WTC11 (cell line): ENCODE results near the gene TUBGCP3. TPM values are rescaled to one million over a fixed set of nuclear protein-coding genes. Genes with fewer than 3 reads are reported as not detected.

Source experiments
- ATAC-seq: fragments of 200-7000 bp; cut with Tn5 transposase; 2 replicates; pipeline ENCODE4 v1.10.0; 2021; ENCODE audit warnings: mild to moderate bottlenecking, moderate library complexity
- CTCF ChIA-PET: fragments of 300-600 bp; sonication (Branson Sonifier 250); formaldehyde crosslinking; loops from one replicate; lab custom pipeline; 2021; ENCODE audit warnings: antibody characterized with exemption; lab: Charles Lee
- POLR2A ChIA-PET: fragments of 350-600 bp; sonication (Branson Sonifier 250); formaldehyde crosslinking; loops from one replicate; lab custom pipeline; 2021; ENCODE audit warnings: antibody characterized with exemption; lab: Charles Lee
- DNase-seq: peaks from one replicate; pipeline ENCODE4 v3.0.0; 2021; ENCODE audit warnings: low spot score
- H3K27ac Mint-ChIP-seq: 2 replicates; pipeline ENCODE4 v1.8.0; 2021; ENCODE audit warnings: mixed read lengths
- H3K27me3 Mint-ChIP-seq: 2 replicates; pipeline ENCODE4 v1.8.0; 2021; ENCODE audit warnings: low read depth, mild to moderate bottlenecking, moderate library complexity, mixed read lengths
- H3K36me3 Mint-ChIP-seq: 2 replicates; pipeline ENCODE4 v1.8.0; 2021; ENCODE audit warnings: mixed read lengths
- H3K4me1 Mint-ChIP-seq: 2 replicates; pipeline ENCODE4 v1.8.0; 2022; ENCODE audit warnings: mixed read lengths
- H3K4me3 Mint-ChIP-seq: 2 replicates; pipeline ENCODE4 v1.8.0; 2021; ENCODE audit warnings: mild to moderate bottlenecking, moderate library complexity, mixed read lengths
- H3K9me3 Mint-ChIP-seq: 2 replicates; pipeline ENCODE4 v1.8.0; 2021; ENCODE audit warnings: mixed read lengths
- CREM ChIP-seq: sonication (generic); formaldehyde crosslinking; IDR thresholded peaks from 2 replicates; pipeline ENCODE4 v1.8.1; 2022; ENCODE audit warnings: mild to moderate bottlenecking, missing genetic modification reagents, moderate library complexity
- ELF4 ChIP-seq: sonication (generic); formaldehyde crosslinking; IDR thresholded peaks from 2 replicates; pipeline ENCODE4 v1.8.1; 2022; ENCODE audit warnings: low read depth, mild to moderate bottlenecking, moderate library complexity, missing genetic modification reagents
- ESRRA ChIP-seq: sonication (generic); formaldehyde crosslinking; IDR thresholded peaks from 2 replicates; pipeline ENCODE4 v1.8.1; 2022; ENCODE audit warnings: mild to moderate bottlenecking, missing genetic modification reagents, borderline replicate concordance
- ETV6 ChIP-seq: sonication (generic); formaldehyde crosslinking; IDR thresholded peaks from 2 replicates; pipeline ENCODE4 v1.8.1; 2022; ENCODE audit warnings: mild to moderate bottlenecking, missing genetic modification reagents
- GRHL2 ChIP-seq: fragments of 250-450 bp; sonication (Bioruptor Pico); IDR thresholded peaks from 2 replicates; pipeline ENCODE4 v1.8.0; 2022; ENCODE audit warnings: mild to moderate bottlenecking, moderate library complexity; ENCODE audit not compliant: insufficient replicate concordance, severe bottlenecking
- HMGA2 ChIP-seq: fragments of 250-450 bp; sonication (Bioruptor Pico); IDR thresholded peaks from 2 replicates; pipeline ENCODE4 v1.4.0; 2021; ENCODE audit warnings: mild to moderate bottlenecking, moderate library complexity
- NR2C2 ChIP-seq: sonication (generic); formaldehyde crosslinking; IDR thresholded peaks from 2 replicates; pipeline ENCODE4 v1.8.0; 2022; ENCODE audit warnings: mild to moderate bottlenecking, missing genetic modification reagents
- SMAD4 ChIP-seq: sonication (generic); formaldehyde crosslinking; IDR thresholded peaks from 2 replicates; pipeline ENCODE4 v1.8.0; 2022; ENCODE audit warnings: mild to moderate bottlenecking, missing genetic modification reagents
- SP1 ChIP-seq: sonication (generic); formaldehyde crosslinking; conservative IDR thresholded peaks from 2 replicates; pipeline ENCODE4 v1.8.1; 2022; ENCODE audit warnings: missing genetic modification reagents
- TP53 ChIP-seq: sonication (generic); formaldehyde crosslinking; IDR thresholded peaks from 2 replicates; pipeline ENCODE4 v1.8.1; 2023; ENCODE audit warnings: mild to moderate bottlenecking, missing genetic modification reagents
- ZBTB21 ChIP-seq: sonication (generic); formaldehyde crosslinking; IDR thresholded peaks from 2 replicates; pipeline ENCODE4 v1.8.1; 2023; ENCODE audit warnings: mild to moderate bottlenecking, missing genetic modification reagents, borderline replicate concordance
- ZNF317 ChIP-seq: sonication (generic); formaldehyde crosslinking; IDR thresholded peaks from 2 replicates; pipeline ENCODE4 v1.8.1; 2023; ENCODE audit warnings: low read depth, mild to moderate bottlenecking, moderate library complexity, missing genetic modification reagents, borderline replicate concordance
- ZNF416 ChIP-seq: fragments of 250-450 bp; sonication (Bioruptor Pico); IDR thresholded peaks from 2 replicates; pipeline ENCODE4 v1.9.0; 2021; ENCODE audit warnings: mild to moderate bottlenecking, inconsistent platforms
- ZNF423 ChIP-seq: fragments of 250-450 bp; sonication (Bioruptor Pico); IDR thresholded peaks from 2 replicates; pipeline ENCODE4 v2.1.2; 2022; ENCODE audit warnings: mild to moderate bottlenecking, moderate library complexity
- ZNF671 ChIP-seq: fragments of 250-450 bp; sonication (Bioruptor Pico); IDR thresholded peaks from 2 replicates; pipeline ENCODE4 v1.8.0; 2021; ENCODE audit warnings: mild to moderate bottlenecking
- total RNA-seq: library from RNA; stranded (reverse); gene quantifications from 3 replicates; pipeline ENCODE4 v1.2.3, GENCODE V29; 2021
- TF ChIP-seq, protein P1 (sequence below): fragments of 250-450 bp; sonication (Bioruptor Pico); conservative IDR thresholded peaks from 2 replicates; pipeline ENCODE4 v1.9.0; 2021; ENCODE audit warnings: mild to moderate bottlenecking
- TF ChIP-seq, protein P2 (sequence below): sonication (generic); formaldehyde crosslinking; IDR thresholded peaks from 2 replicates; pipeline ENCODE4 v1.8.1; 2022; ENCODE audit warnings: low read depth, mild to moderate bottlenecking, moderate library complexity, missing genetic modification reagents, borderline replicate concordance
- TF ChIP-seq, protein P3 (sequence below): sonication (generic); formaldehyde crosslinking; conservative IDR thresholded peaks from 2 replicates; pipeline ENCODE4 v1.8.1; 2022; ENCODE audit warnings: mild to moderate bottlenecking, missing genetic modification reagents
- TF ChIP-seq, protein P4 (sequence below): sonication (generic); formaldehyde crosslinking; conservative IDR thresholded peaks from 2 replicates; pipeline ENCODE4 v1.8.1; 2023; ENCODE audit warnings: mild to moderate bottlenecking, low read depth, missing genetic modification reagents, moderate library complexity
- TF ChIP-seq, protein P5 (sequence below): fragments of 250-450 bp; sonication (Bioruptor Pico); IDR thresholded peaks from 2 replicates; pipeline ENCODE4 v1.9.0; 2021; ENCODE audit warnings: mild to moderate bottlenecking

The TUBGCP3 gene
- total RNA-seq, 1 experiment from 2014 or later = 29.9 TPM

DNA sequence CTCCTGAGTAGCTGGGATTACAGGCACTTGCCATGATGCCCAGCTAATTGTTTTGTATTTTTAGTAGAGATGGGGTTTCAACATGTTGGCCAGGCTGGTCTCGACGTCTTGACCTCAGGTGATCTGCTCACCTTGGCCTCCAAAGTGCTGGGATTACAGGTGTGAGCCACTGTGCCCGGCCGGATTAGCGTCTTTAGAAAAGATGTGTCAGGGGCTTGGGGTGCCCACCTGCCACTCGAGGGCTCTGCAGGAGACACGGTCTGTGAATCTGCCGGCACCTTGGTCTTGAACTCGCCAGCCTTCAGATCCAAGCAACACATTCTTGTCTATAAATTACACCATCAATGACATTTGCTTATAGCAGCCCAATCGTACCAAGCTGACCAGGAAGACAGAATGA lies 38.8 kb upstream of the TUBGCP3 start (continued):
- TF ChIP-seq, protein P1, sequence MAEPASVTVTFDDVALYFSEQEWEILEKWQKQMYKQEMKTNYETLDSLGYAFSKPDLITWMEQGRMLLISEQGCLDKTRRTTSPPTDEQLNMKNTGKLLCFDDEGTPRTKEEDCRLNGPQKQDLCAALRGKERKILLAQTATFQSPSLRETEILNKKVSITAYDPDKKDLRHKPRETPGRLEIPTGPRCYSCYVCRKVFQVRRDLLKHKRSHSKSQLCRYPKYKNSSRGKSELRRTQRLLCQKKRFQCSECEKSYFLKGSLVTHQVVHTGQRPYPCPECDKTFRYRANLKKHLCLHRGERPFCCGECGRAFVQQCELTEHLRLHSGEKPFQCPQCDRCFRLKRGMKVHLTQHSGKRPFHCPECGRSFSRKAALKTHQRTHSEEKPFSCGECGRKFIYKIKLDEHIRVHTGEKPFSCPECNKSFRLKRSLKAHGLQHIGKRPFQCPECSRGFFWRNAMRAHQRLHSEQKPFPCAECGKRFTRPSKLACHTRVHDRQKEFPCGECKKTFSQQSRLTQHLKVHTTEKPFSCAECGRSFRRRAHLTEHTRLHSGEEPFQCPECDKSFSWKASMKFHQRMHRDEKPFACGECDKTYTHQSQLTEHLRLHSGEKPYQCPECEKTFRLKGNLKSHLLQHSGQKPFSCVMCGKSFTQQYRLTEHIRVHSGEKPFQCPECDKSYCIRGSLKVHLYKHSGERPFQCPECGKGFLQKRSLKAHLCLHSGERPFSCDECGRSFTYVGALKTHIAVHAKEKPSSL (CRISPR knock-in tag) = no peak
- TF ChIP-seq CREM (CRISPR knock-in tag) (no peak), NR2C2 (no peak), ZBTB21 (CRISPR knock-in tag) (no peak), SMAD4 (CRISPR knock-in tag) (no peak), HMGA2 (CRISPR knock-in tag) (no peak)
- TF ChIP-seq, protein P2, sequence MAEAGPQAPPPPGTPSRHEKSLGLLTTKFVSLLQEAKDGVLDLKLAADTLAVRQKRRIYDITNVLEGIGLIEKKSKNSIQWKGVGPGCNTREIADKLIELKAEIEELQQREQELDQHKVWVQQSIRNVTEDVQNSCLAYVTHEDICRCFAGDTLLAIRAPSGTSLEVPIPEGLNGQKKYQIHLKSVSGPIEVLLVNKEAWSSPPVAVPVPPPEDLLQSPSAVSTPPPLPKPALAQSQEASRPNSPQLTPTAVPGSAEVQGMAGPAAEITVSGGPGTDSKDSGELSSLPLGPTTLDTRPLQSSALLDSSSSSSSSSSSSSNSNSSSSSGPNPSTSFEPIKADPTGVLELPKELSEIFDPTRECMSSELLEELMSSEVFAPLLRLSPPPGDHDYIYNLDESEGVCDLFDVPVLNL (CRISPR knock-in tag) = no peak
- TF ChIP-seq, protein P3, sequence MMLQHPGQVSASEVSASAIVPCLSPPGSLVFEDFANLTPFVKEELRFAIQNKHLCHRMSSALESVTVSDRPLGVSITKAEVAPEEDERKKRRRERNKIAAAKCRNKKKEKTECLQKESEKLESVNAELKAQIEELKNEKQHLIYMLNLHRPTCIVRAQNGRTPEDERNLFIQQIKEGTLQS (CRISPR knock-in tag) = no peak

DNA sequence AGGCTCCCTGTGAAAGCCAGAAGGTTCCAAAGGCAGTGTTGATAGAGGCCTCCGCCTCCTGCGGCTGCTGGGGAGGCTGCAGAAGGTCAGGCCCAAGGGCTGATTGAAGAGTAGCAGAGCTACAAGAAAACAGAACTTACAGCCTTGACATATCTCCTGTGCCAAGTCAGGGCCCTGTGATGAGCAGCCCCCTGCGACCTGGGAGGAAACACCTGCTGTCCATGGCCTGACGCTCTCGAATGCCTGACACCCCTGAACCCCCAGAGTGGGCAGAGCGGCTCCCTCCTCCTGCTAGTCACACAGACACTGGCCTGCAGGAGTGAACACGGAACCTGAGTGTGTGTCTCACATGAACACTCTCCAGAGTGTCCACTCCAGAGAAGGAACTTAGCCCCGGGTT lies 38.2 kb upstream of the TUBGCP3 start:
- Mint-ChIP-seq H3K9me3 (no peaks in the 10 kb centered on the region), H3K4me1 (no peaks in the 10 kb centered on the region), H3K36me3 (no peaks in the 10 kb centered on the region)
- POLR2A ChIA-PET = no interaction called here
- TF ChIP-seq, protein P4, sequence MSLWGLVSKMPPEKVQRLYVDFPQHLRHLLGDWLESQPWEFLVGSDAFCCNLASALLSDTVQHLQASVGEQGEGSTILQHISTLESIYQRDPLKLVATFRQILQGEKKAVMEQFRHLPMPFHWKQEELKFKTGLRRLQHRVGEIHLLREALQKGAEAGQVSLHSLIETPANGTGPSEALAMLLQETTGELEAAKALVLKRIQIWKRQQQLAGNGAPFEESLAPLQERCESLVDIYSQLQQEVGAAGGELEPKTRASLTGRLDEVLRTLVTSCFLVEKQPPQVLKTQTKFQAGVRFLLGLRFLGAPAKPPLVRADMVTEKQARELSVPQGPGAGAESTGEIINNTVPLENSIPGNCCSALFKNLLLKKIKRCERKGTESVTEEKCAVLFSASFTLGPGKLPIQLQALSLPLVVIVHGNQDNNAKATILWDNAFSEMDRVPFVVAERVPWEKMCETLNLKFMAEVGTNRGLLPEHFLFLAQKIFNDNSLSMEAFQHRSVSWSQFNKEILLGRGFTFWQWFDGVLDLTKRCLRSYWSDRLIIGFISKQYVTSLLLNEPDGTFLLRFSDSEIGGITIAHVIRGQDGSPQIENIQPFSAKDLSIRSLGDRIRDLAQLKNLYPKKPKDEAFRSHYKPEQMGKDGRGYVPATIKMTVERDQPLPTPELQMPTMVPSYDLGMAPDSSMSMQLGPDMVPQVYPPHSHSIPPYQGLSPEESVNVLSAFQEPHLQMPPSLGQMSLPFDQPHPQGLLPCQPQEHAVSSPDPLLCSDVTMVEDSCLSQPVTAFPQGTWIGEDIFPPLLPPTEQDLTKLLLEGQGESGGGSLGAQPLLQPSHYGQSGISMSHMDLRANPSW (CRISPR knock-in tag) = no peak
- no peak for TF ChIP-seq GRHL2 (CRISPR knock-in tag)
- TF ChIP-seq SMAD4 (CRISPR knock-in tag) = no peak
- TF ChIP-seq ZNF317 = no peak
- TF ChIP-seq TP53 (CRISPR knock-in tag) = no peak
- TF ChIP-seq ZNF671 = no peak
- no peak for TF ChIP-seq ETV6 (CRISPR knock-in tag)
- no peak for TF ChIP-seq ZNF423 (CRISPR knock-in tag)
- no peak for TF ChIP-seq SP1 (CRISPR knock-in tag)
- TF ChIP-seq ZNF416 = no peak
- TF ChIP-seq, protein P5, sequence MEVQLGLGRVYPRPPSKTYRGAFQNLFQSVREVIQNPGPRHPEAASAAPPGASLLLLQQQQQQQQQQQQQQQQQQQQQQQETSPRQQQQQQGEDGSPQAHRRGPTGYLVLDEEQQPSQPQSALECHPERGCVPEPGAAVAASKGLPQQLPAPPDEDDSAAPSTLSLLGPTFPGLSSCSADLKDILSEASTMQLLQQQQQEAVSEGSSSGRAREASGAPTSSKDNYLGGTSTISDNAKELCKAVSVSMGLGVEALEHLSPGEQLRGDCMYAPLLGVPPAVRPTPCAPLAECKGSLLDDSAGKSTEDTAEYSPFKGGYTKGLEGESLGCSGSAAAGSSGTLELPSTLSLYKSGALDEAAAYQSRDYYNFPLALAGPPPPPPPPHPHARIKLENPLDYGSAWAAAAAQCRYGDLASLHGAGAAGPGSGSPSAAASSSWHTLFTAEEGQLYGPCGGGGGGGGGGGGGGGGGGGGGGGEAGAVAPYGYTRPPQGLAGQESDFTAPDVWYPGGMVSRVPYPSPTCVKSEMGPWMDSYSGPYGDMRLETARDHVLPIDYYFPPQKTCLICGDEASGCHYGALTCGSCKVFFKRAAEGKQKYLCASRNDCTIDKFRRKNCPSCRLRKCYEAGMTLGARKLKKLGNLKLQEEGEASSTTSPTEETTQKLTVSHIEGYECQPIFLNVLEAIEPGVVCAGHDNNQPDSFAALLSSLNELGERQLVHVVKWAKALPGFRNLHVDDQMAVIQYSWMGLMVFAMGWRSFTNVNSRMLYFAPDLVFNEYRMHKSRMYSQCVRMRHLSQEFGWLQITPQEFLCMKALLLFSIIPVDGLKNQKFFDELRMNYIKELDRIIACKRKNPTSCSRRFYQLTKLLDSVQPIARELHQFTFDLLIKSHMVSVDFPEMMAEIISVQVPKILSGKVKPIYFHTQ (CRISPR knock-in tag) = no peak
- TF ChIP-seq ESRRA (CRISPR knock-in tag) = no peak
- TF ChIP-seq ELF4 (CRISPR knock-in tag) = no peak
- TF ChIP-seq, all 79 proteins: peak for 0
- CTCF ChIA-PET = no interaction called here
- Mint-ChIP-seq H3K27ac (no peak overlapping the region), H3K27me3 (peaks cover 4% of the 10 kb centered on the region), H3K4me3 (no peak overlapping the region)
- DNase-seq = no peak
- ATAC-seq = no peak
